CD4-positive, alpha-beta T cell treated with Interleukin-4 for 4 hours (primary cell): Measurements from ENCODE around the gene PKD1L1.

Experiments used
- DNase-seq: peaks from one replicate; pipeline ENCODE4 v3.0.0-alpha.2; 2020

Gene PKD1L1

DNA sequence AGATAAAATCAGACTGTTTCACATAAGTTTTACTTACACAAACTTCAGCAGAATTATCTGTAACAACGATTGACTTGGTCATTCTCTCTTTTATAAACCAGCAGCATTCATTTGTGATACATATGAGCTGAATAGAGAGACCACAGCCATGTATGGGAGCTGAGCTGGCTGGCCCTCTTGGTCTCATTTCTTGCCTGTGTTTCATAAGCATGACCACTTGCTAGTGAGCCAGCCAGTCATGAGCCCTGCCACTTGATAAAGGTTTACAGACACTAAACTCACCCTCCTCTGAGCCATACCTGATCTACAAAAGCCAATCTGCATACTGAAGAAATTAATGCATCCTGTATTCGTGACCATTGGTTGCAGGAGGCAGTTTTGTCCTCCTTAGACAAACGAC is 82.1 kb downstream of the PKD1L1 start:
- no peak for DNase-seq

DNA sequence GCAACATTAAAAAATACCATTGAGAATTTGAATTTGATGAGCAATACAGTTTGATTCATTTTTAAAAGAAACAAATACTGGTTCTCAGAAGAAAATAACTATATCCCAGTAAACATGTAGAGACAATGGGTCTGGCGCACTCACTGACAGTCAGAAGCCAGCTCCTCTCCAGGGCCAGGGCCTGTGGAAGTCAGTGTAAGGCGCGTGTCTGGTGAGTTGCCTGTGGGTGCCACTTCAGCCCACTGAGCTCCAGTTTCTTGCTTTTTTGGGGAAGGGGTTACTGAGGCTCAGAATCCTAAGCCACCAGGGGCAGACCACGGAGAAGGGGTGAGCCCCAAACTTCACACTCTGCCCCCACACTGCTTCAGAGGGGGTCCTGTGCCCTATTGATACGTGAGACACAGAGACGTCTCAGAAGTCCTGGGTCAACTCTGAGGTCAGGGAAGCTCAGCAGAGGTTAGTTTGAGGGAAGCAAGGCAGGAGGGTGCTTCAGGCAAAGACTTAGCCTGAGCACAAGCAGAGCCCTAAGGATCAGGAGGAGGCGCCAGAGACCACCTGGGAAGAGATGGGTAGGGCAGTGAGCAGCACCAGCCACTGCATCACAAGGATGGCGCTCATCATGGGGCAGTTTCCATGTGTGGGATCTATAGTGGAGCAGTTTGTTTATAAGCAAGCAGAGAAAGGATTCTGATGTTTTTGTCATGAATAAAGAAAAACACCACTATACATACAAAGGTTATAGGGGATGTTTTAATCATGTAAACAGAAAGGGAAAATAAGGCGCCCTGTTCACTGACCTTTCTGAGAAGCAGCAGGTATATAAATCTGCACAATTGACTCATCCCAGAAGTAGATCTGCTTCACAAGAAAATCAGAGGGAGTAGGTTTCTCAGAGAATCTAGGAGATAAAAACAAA is 95.7 kb downstream of the PKD1L1 start:
- no peak for DNase-seq

DNA sequence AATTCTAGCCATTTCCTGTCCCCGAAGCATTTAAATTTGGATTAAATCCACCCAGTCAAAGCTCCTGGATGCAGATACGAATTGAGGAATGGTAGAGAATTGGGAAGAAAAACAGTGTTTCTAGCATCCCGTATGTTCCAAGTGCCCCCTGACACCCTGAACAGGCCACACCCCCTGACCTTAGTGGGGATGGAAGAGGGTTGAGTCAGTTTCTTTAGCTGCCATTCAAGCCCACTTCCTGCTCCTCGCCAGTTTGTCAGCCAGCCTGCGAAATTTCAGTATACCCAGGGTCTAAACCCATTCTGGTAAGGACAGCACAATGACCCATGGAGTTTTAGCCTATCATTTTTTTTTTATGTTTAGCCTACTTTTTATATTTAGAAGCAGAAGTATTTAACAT is 101.1 kb downstream of the PKD1L1 start:
- DNase-seq: no peak

DNA sequence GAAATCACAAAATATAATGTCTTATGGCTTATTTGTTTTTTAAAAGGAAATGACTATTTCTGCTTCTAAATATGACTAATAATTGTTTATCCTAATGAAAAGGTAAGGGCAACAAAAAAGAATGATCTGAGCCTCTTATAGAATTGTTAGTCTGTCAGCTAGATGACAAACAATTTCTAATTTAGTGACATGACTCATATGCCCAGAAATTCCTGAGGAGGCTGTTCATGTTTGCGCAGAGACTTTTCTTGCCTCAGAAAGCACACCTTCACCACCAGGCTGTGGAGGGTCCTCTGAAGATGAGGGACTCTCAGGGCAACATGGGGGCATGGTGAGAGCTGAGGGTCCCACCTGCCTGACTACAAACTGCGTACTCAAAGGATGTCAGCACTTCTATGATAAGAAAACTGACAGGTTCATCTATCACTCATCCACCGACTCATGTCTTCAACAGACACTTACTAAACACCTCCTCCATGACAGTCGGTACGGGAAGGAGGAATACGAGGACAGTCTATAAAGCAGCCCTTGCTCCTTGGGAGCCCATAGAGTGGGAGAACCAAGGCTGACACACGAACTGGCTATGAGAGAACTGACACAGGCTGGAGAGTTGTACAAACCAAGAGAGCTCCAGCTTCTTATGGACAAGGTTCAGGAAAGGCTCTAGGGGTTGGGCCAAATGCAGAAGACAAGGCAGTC is 102.0 kb downstream of the PKD1L1 start:
- no peak for DNase-seq

DNA sequence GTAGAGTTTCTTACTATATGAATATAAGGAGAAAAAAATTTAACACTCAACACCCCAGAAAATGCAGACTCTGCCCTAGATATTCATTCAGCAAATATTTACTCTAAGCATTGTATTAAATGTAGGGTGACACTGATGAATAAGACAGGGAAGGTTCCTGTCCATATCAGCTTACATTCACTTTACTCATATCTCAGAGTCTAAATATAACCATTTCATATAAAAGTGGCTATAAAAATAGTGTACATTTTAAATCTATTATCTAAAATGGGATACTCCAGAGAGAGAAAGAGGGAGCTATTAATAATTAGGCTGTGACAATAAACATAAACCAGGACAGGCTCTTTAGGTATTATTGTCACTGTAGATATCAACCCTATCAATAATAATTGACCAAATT is 104.0 kb downstream of the PKD1L1 start:
- DNase-seq: no peak

DNA sequence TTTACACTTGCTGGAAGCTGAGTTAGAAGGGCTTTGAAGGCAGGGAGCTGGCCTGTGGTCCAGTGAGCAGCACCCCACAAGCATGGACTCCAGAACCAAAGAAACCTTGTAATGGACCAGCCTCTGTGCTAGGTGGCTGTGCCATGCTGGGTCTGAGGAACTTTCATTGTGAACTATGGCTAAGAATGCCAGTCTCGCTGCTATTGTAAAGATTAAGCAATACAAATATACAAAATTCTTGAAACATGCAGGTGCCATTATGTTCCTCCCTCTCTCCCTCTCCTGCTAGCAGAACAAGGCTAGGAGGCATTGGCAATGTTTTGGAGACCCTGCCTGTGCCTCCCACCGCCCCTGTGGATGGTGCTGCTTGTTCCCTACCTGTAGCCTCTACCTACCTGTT is 105.0 kb downstream of the PKD1L1 start:
- no peak for DNase-seq

DNA sequence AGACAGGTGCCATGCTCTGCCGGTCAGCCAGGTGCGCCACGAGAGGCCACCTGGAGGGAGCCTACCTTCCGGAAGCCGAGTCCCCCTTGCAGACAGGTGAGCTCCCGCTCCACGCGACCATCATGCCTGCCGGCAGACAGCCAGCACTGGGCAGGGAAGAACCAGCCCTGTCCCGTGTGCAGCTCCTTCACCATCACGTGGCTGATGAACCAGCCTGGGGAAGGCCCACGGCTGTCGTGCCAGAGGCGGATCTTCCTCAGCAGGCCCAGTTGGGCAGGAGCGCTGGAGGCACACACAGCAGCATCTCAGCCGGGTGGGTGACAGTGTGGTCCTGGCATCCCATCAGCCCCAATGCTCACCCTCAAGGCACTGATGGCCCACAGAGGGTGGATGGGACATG is 108.9 kb downstream of the PKD1L1 start:
- DNase-seq: no peak

DNA sequence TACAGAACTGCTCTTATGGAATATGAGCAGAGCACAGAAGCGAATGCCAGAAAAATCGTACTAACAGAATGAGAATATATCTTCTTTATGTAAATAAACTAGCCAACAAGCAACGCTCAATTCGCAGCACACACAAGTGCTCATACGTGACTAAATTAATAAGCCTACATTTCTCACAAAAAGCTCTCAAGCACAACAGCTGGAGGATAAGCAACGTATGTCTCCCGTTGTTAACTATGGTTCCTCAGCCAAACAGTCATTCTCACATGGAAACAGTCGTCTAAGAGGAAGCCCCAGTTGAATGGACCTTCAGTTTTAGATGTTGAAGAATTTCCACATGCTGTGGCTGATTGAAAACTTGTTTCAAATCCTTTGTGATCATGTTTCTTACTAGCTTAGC is 110.4 kb downstream of the PKD1L1 start:
- DNase-seq: no peak

DNA sequence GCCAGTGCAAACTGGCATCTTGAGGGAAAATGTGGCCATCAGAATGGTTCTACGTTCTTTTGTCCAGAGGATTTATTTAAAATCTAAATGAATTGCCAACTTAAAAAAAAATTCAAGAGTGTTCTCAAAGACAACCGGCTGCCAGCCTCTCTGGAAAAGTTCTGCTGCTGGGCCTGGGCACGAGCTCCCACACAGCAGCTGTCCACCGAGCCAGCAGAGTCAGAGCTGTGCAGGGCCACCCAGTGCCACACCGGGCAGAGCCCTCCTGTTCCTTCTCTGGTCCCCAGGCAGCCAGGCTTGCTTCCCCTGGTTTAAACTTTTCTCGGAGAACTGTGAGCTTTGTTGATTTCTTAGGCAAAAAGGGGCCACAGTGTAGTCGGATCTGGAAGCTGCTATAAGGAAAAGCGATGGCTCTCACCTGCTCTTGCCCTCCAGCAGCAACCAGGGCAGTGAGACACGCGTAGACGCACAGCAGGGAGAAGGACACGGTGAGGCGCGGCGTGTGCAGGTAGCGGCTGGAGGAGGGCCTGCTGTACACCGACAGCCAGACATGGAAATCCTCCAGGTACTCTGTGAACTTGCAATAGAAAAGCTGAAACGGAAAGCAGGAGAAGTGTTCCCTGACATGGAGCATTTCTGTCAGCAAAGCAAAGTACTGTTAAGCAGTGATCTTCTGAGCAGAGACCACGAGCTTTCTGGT is 111.6 kb downstream of the PKD1L1 start:
- DNase-seq: no peak

DNA sequence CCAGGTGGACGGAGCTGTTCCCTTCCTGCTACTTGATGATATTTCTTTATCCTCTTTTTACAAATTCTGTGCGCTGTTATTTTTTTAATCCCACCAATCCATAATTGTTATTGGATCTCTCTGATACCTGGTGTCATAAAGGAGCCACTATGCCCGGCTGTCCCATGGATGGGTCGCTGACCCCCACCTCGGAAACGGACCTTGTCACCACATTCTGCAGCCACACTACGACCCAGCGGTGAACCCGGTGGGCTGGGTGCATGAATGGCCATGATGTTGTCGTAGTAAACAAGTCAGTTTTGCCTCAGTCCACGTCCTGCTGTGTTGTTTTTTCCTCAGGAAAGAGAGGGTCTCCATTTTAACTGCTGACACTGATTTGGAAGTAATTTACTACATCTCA is 112.2 kb downstream of the PKD1L1 start:
- DNase-seq: no peak

DNA sequence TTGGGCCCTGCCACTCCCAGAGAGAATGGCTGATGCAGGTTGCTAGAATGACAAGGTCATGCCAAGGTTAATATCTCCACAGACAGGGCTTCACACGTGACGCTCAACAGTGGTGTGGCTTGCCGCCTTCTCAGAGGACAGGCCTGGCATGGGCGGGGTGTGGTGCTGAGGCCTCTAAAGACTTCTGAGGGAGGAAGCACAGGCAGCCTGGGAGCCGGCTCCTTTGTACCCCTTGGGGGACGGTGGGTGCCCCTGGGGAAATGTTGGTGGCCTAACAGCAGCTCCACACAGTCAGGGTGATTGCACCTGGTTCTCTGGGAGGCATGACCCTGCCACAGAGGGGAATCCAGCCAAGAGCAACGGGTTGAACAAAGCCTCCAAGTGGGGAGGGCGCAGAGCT is 115.1 kb downstream of the PKD1L1 start:
- no peak for DNase-seq

DNA sequence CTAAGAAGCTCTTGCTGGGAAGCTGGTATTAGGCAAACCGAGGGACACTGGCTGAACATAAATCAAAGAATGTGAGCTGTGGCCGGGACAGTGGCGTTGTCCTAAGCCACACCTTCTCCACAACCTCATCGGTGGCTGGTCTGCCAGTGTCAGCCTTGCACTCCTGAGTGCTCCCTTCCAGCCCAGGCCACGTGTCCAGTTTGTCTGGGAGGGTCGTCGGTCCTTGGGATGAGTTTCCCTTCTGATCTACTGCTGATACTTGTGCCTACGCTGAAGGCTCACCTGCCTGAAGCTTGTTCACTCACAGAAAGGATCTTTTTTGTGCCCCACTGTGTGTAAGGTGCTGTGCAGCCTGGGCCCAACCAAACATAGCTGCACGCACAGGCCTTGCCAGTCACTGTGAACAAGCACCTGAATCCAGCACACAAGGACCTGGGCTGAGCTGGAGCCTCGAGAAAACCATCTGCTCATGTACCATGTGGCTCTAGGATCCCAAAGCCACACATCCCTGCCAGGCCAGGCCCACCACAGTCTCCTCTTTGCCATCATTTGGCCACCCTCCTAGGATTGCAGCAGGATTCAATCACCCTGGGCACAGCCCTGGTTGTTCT is 116.1 kb downstream of the PKD1L1 start:
- no peak for DNase-seq

DNA sequence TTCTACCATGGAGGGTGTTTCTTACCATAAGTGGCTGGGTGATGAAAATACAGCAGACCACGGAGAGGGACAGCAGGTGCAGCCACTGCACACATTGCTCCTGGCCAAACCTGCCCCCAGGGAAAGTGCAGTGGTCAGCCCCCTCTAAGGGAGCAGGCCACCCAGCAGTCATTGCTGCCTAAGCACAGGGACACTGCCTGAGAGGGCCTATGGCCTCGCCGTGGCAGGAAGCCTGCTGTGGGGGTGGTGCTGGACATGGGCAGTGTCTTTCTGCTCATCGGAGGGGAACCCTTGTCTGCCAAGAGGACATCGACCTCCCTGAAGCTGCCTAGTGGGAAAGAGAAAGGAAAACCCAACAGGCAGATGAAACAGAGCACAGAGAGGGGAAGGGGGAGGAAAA is 118.3 kb downstream of the PKD1L1 start:
- no peak for DNase-seq

DNA sequence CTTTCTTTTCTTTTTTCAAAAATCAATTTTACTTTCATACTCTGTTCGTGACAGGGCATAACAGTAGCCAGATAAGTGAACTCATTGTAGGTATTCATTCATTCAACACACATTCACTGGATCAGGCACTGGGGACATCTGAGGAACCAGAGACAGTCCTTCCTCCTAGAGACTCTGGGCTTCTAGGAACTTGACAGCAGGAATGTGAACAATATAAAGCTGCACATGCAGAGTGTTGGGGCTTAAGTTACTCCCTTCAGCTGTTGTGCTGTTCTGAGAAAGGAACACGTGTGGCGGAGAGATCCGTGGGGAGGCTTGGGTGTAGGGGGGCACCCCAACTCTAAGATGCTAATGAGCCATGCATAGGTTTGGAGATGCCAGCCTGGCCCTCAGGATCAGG is 120.4 kb downstream of the PKD1L1 start:
- no peak for DNase-seq

DNA sequence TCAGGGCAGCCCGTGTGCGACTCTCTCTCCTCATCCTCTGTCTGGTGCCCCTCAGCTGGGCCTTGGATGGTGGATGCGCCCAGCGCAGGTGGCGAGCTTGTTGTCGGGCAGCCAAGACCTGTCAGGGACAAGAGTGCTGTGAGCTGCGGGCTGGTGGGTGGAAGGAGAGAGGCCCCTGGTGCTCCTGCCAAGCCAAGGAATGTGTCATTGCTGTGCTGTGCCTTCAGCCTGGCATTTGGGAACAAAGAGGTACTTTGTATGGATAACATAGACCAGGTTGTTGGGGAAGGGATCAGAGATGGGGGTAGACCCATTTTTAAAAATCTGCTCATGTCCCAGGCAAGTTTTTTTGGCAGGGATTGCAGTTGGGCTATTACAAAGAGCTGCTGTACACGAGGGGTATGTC is 120.9 kb downstream of the PKD1L1 start:
- no peak for DNase-seq

DNA sequence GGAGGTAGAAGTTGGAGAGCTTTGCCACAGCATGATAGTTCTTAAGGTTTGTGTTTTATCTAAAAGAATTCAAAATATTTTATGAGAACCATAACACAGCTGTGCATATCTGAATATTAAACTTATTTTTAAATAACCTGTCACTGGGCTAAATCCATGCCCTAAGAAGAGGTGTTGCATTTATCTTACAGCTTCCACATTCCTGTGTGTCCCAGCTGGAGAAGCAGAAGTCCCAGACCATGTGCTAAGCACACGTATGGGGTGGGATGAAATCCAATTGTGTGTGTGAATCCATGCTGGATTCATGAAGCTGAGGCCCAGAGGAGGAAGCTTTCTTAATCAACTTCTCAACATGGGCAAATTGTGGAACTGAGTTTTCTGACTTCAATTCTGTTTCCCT is 121.5 kb downstream of the PKD1L1 start:
- no peak for DNase-seq

DNA sequence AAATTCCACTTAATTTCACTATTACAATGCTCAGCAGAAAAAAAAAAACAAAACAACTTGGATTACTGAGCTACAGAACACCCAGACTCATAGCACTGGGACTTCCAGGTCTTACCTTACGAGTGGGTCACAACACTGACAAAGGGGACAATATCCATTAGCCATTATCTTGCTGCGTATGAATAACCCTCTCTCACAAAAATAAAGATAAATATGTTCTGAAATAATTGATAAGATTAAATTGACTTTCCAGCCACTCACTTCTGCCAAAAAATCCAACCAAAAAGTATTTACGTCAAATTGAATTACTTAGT is 128.7 kb downstream of the PKD1L1 start:
- no peak for DNase-seq

DNA sequence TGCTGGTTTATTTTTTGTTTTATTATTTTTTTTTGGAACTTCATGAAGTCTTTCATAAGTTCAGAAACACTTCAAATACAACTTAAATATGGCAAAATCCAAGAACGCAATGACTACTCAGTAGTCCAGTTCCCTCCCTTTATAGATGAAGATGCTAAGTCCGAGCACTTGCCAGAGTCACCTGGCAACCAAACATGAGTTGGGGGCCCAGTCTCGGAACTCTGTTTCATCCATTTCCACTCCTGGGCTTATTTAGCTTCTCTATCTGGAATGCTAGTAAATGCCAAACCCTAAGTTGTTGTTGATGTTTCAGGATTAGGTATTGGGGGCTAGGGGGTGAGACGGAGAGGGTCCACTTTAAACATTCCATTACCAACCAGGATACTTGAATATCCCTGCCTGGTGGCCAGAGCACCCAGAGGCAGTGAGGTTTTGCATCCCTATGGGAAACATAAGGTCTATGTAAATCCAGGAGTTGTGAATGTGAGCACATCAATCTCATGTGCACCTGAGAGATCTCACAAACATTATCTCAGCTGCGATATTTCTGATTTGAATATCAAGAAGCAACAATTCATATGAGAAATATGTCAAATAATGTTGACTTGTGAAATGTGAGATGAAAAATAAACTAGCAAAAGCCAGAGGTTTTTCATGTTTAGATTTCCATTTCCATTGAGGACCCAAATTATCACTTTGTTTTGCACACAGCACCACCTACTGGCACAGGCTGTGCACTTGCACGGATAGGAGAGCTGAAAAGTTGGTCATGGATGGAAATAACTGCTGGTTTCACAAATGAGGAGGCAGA is 129.3 kb downstream of the PKD1L1 start:
- peak; percentile 23 for DNase-seq

DNA sequence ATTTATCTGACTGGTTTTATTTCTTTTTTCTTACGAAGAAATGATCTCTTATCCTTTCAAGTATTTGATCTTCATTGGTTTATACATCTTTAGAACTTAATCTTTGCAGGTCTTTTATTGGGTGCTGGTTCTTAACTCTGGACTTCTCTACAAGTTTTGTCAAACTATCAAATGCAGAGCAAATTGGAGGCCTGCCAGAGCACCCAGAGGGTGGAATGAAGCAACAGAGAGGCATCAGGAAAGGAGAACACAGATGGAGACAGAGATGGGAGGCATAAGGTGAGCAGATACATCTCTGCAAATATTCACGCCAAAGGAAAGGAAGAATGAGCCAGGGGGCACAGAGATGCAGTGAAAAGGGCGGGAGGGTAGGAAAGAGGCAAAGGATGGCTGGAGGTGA is 130.3 kb downstream of the PKD1L1 start:
- no peak for DNase-seq

DNA sequence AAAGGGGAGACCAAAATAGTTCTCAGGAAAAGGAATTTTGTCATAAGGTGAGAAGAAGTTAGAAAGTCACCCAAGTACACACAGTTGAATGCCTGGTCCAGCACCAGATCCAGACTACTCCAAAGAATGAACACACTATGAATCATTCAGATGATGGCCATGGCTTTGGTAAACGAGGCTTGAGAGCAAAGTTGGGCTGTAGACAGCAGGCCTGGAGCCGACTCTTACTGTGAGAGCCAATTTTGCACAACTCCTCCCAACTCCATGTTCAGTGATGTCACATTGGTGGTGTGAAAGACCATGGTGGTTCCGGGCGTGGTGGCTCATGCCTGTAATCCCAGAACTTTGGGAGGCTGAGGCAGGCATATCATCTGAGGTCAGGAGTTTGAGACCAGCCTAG is 131.6 kb downstream of the PKD1L1 start:
- no peak for DNase-seq

DNA sequence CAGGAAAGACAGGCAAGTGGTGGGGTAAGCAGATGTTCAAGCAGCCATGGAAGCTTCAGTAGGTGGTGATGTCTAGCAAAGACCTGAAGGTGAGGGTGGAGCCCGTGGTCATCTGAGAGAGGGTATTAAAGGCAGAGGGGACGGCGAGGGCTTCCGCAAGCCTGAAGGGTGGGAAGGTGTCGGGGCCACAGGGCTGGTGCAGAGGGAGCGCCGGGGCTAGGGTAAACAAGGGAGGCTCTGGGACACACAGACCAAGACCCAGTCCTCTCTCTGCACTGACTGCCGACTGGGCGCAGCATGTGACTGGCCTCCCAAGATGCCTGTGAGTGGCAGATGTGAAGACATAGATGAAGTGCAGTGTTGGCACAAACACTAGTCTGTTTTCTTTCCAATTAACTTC is 132.4 kb downstream of the PKD1L1 start:
- no peak for DNase-seq

DNA sequence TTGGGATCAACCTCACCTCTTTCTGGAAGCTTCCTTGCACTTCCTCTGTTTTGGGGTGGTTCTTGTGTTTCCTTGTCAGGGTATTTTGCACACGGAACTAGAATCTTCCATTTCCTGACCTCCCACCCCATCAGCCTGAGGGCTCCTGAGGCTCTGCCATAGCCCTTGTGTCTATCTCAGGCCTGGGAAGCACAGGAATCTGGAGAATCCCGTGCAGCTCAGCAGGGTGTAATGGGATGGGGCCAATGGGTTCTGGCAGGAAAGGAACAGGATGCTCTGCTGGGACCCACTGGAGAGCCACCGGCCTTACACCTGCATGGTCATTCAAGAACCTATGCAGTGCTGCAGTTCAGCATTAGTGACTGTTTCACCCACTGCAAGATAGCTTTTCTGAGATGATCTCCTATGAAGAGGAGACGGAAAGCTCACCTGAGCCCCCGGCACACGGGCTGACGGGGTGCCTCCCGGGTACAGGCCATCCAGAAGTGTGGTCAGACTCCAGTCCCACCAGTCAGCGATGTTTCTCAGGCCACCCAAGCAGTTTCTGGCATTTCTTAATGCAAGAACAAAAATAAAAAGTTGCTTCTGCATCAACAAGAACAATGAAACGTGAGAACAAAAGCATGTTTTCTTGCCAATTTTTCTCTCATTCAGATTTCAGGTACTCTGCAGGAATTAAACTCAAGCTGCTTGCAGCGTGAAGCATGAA is 133.2 kb downstream of the PKD1L1 start:
- no peak for DNase-seq
